K562 (cell line): ENCODE measurements around the gene PPM1D. TPM values are rescaled to one million over a fixed set of nuclear protein-coding genes. Genes with fewer than 3 reads are reported as not detected.

ENCODE experiments used
- BCL6 ChIP-seq: fragments of 250-450 bp; sonication (Bioruptor Pico); IDR thresholded peaks from 2 replicates; pipeline ENCODE4 v1.4.0; 2020
- C11orf30 ChIP-seq: fragments of 450-650 bp; IDR thresholded peaks from 2 replicates; pipeline ENCODE4 v1.6.1; 2016; ENCODE audit warnings: low read depth, mild to moderate bottlenecking
- CTBP1 ChIP-seq: fragments of 450-650 bp; IDR thresholded peaks from 2 replicates; pipeline ENCODE4 v1.6.1; 2016; ENCODE audit warnings: borderline replicate concordance
- DDX20 ChIP-seq: fragments of 450-650 bp; IDR thresholded peaks from 2 replicates; pipeline ENCODE4 v1.6.1; 2016; ENCODE audit warnings: missing genetic modification characterization, low read depth, mild to moderate bottlenecking, missing compliant biosample characterization, moderate library complexity
- DMBX1 ChIP-seq: fragments of 250-450 bp; sonication (Bioruptor Pico); IDR thresholded peaks from 2 replicates; pipeline ENCODE4 v1.8.0; 2022; ENCODE audit warnings: inconsistent platforms, mild to moderate bottlenecking, moderate library complexity, borderline replicate concordance
- ETV1 ChIP-seq: fragments of 450-650 bp; conservative IDR thresholded peaks from 2 replicates; pipeline ENCODE4 v1.6.1; 2016; ENCODE audit warnings: missing genetic modification characterization, control low read depth, low read depth, missing compliant biosample characterization
- GTF2F1 ChIP-seq: IDR thresholded peaks from 2 replicates; pipeline ENCODE4 v1.6.1; 2011; ENCODE audit warnings: low read depth, low read length, improper control_type of control experiment
- KDM1A ChIP-seq, 2 experiments: fragments of 450-650 bp; IDR thresholded peaks; 2 replicates each; pipeline ENCODE4 v1.6.1; 2016; ENCODE audit warnings: mild to moderate bottlenecking in 2 of 2
- LCOR ChIP-seq: sonication (generic); formaldehyde crosslinking; IDR thresholded peaks from 2 replicates; pipeline ENCODE4 v1.8.0; 2022; ENCODE audit warnings: mild to moderate bottlenecking, missing genetic modification reagents
- LEF1 ChIP-seq: fragments of 450-650 bp; IDR thresholded peaks from 2 replicates; pipeline ENCODE4 v1.6.1; 2016; ENCODE audit warnings: mild to moderate bottlenecking
- MITF ChIP-seq: IDR thresholded peaks from 2 replicates; pipeline ENCODE4 v1.6.1; 2014; ENCODE audit warnings: antibody characterized with exemption
- MTF1 ChIP-seq: fragments of 250-450 bp; sonication (Bioruptor Pico); IDR thresholded peaks from 2 replicates; pipeline ENCODE4 v1.9.0; 2021; ENCODE audit warnings: moderate library complexity, mild to moderate bottlenecking, inconsistent platforms, borderline replicate concordance
- NCOA4 ChIP-seq: fragments of 450-650 bp; IDR thresholded peaks from 2 replicates; pipeline ENCODE4 v1.6.1; 2018; ENCODE audit warnings: mild to moderate bottlenecking; ENCODE audit not compliant: partially characterized antibody
- PTRF ChIP-seq: fragments of 450-650 bp; IDR thresholded peaks from 2 replicates; pipeline ENCODE4 v1.6.1; 2016; ENCODE audit warnings: mild to moderate bottlenecking, missing genetic modification characterization, missing compliant biosample characterization
- RFX5 ChIP-seq: IDR thresholded peaks from 2 replicates; pipeline ENCODE4 v1.6.1; 2011; ENCODE audit warnings: low read depth, mild to moderate bottlenecking, improper control_type of control experiment, low read length
- SRF ChIP-seq, 2 experiments: fragments of 250-450, 450-650 bp in 1 of 2; sonication (Bioruptor Pico) in 1 of 2; sonication (generic) in 1 of 2; formaldehyde crosslinking; IDR thresholded peaks; 2 replicates each; pipeline versions ENCODE4 v1.5.0 to v1.5.1; 2020 to 2022; ENCODE audit warnings: mild to moderate bottlenecking in 1 of 2, missing genetic modification reagents in 1 of 2
- STAT5B ChIP-seq: fragments of 250-450 bp; sonication (Bioruptor Pico); IDR thresholded peaks from 2 replicates; pipeline ENCODE4 v1.8.0; 2021; ENCODE audit warnings: mild to moderate bottlenecking, inconsistent platforms
- TAF7 ChIP-seq: fragments of 450-650 bp; IDR thresholded peaks from 2 replicates; pipeline ENCODE4 v1.6.1; 2016; ENCODE audit warnings: missing genetic modification characterization, missing compliant biosample characterization
- TFAM ChIP-seq: fragments of 250-450 bp; sonication (Bioruptor Pico); conservative IDR thresholded peaks from 2 replicates; pipeline ENCODE4 v1.5.0; 2021; ENCODE audit warnings: mild to moderate bottlenecking, moderate library complexity
- THAP12 ChIP-seq: fragments of 250-450 bp; sonication (Bioruptor Pico); IDR thresholded peaks from 2 replicates; pipeline ENCODE4 v1.9.0; 2021; ENCODE audit warnings: mild to moderate bottlenecking, inconsistent platforms
- ZNF785 ChIP-seq: fragments of 250-450 bp; sonication (Bioruptor Pico); IDR thresholded peaks from 2 replicates; pipeline ENCODE4 v1.4.0; 2020; ENCODE audit warnings: mild to moderate bottlenecking
- polyA plus RNA-seq, 8 experiments: library from polyadenylated mRNA; depleted of rRNA in 4 of 8; stranded (reverse) in 5 of 8; unstranded in 3 of 8; fragments of >200 nt; fragmentation: Nextera tagmentation in 2 of 8; fragmentation: Illumina TruSeq in 1 of 8; extraction: Ambion mirVana in 2 of 8; extraction: Trizol in 1 of 8; gene quantifications; 2 replicates each; pipeline versions ENCODE4 v1.2.1 to v1.2.3, GENCODE V29; 2011 to 2014; ENCODE audit warnings: inconsistent platforms in 1 of 8, missing spikeins in 1 of 8
- total RNA-seq, 7 experiments: library from RNA; depleted of rRNA in 6 of 7; stranded (reverse); fragments of >200 nt in 6 of 7; fragmentation: Illumina TruSeq in 2 of 7; extraction: Trizol in 2 of 7; gene quantifications; 2 replicates each; pipeline versions ENCODE4 v1.2.1 to v1.2.3, GENCODE V29; 2011 to 2021; ENCODE audit warnings: low replicate concordance in 1 of 7
- TF ChIP-seq, protein P1 (sequence below): fragments of 450-650 bp; formaldehyde crosslinking; IDR thresholded peaks from 2 replicates; pipeline ENCODE4 v1.4.0; 2020; ENCODE audit warnings: mild to moderate bottlenecking, moderate library complexity
- TF ChIP-seq, protein P2 (sequence below): fragments of 250-450 bp; sonication (Bioruptor Pico); IDR thresholded peaks from 2 replicates; pipeline ENCODE4 v1.5.0; 2021
- TF ChIP-seq, protein P3 (sequence below): sonication (generic); IDR thresholded peaks from 2 replicates; pipeline ENCODE4 v1.6.1; 2016

Gene PPM1D
- total and polyA plus RNA-seq, 9 of the 15 experiments (the other 6 are each of a cell fraction or from before 2014, with no cell fraction given) = 2.1 to 19.0 (median 7.8) TPM

DNA sequence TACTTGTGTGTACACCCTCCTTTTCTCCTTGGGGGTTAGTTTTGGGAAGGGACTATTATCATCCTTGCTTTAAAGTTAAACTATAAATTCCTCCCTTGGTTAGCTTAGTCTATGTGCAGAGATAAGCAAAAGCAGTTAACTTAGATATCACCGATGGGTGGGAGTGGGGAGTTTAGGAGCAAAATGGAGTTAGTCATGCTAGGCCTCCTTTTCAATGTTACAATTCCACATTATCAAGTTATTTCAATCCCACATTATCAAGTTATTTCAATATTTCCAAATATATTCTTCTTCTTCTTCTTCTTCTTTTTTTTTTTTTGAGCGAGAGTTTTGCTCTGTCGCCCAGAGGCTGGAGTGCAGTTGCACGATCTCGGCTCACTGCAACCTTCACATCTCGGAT, 76.0 kb downstream of the PPM1D start (continued):
- no peak for TF ChIP-seq GTF2F1
- TF ChIP-seq RFX5 = no peak
- TF ChIP-seq SRF (CRISPR knock-in tag; IDR thresholded peaks at IDR 0.05) = no peak
- no peak for TF ChIP-seq MTF1 (CRISPR knock-in tag)
- no peak for TF ChIP-seq BCL6 (CRISPR knock-in tag)
- TF ChIP-seq, protein P1, sequence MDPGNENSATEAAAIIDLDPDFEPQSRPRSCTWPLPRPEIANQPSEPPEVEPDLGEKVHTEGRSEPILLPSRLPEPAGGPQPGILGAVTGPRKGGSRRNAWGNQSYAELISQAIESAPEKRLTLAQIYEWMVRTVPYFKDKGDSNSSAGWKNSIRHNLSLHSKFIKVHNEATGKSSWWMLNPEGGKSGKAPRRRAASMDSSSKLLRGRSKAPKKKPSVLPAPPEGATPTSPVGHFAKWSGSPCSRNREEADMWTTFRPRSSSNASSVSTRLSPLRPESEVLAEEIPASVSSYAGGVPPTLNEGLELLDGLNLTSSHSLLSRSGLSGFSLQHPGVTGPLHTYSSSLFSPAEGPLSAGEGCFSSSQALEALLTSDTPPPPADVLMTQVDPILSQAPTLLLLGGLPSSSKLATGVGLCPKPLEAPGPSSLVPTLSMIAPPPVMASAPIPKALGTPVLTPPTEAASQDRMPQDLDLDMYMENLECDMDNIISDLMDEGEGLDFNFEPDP (CRISPR knock-in tag) = no peak
- no peak for TF ChIP-seq KDM1A (IDR thresholded peaks at IDR 0.05)
- no peak for TF ChIP-seq MITF
- TF ChIP-seq, protein P2, sequence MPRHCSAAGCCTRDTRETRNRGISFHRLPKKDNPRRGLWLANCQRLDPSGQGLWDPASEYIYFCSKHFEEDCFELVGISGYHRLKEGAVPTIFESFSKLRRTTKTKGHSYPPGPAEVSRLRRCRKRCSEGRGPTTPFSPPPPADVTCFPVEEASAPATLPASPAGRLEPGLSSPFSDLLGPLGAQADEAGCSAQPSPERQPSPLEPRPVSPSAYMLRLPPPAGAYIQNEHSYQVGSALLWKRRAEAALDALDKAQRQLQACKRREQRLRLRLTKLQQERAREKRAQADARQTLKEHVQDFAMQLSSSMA (CRISPR knock-in tag) = no peak
- TF ChIP-seq PTRF (tag) = peak; percentile 78
- TF ChIP-seq NCOA4 = no peak
- TF ChIP-seq LEF1 = no peak
- no peak for TF ChIP-seq ETV1 (tag)
- no peak for TF ChIP-seq LCOR (CRISPR knock-in tag)
- TF ChIP-seq, protein P3, sequence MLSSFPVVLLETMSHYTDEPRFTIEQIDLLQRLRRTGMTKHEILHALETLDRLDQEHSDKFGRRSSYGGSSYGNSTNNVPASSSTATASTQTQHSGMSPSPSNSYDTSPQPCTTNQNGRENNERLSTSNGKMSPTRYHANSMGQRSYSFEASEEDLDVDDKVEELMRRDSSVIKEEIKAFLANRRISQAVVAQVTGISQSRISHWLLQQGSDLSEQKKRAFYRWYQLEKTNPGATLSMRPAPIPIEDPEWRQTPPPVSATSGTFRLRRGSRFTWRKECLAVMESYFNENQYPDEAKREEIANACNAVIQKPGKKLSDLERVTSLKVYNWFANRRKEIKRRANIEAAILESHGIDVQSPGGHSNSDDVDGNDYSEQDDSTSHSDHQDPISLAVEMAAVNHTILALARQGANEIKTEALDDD = no peak
- TF ChIP-seq STAT5B (CRISPR knock-in tag) = no peak
- no peak for TF ChIP-seq TFAM (CRISPR knock-in tag)
- TF ChIP-seq DMBX1 (CRISPR knock-in tag) = 0 out of 2 replicates have a peak, but pooled peaks have one; percentile 19
- no peak for TF ChIP-seq TAF7 (tag)
- TF ChIP-seq C11orf30 = no peak
- TF ChIP-seq DDX20 (tag) = peak; percentile 80; the same call in 1 of the 2 replicates
- no peak for TF ChIP-seq CTBP1
- TF ChIP-seq THAP12 = no peak
- TF ChIP-seq ZNF785 = no peak
